ENCODE results near the gene AFF4. TPM values are rescaled to one million over a fixed set of nuclear protein-coding genes. Genes with fewer than 3 reads are reported as not detected.

AFF4 gene, protein sequence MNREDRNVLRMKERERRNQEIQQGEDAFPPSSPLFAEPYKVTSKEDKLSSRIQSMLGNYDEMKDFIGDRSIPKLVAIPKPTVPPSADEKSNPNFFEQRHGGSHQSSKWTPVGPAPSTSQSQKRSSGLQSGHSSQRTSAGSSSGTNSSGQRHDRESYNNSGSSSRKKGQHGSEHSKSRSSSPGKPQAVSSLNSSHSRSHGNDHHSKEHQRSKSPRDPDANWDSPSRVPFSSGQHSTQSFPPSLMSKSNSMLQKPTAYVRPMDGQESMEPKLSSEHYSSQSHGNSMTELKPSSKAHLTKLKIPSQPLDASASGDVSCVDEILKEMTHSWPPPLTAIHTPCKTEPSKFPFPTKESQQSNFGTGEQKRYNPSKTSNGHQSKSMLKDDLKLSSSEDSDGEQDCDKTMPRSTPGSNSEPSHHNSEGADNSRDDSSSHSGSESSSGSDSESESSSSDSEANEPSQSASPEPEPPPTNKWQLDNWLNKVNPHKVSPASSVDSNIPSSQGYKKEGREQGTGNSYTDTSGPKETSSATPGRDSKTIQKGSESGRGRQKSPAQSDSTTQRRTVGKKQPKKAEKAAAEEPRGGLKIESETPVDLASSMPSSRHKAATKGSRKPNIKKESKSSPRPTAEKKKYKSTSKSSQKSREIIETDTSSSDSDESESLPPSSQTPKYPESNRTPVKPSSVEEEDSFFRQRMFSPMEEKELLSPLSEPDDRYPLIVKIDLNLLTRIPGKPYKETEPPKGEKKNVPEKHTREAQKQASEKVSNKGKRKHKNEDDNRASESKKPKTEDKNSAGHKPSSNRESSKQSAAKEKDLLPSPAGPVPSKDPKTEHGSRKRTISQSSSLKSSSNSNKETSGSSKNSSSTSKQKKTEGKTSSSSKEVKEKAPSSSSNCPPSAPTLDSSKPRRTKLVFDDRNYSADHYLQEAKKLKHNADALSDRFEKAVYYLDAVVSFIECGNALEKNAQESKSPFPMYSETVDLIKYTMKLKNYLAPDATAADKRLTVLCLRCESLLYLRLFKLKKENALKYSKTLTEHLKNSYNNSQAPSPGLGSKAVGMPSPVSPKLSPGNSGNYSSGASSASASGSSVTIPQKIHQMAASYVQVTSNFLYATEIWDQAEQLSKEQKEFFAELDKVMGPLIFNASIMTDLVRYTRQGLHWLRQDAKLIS
- 90.2 and 159 TPM in 2 replicates for total RNA-seq (2011; cell fraction: chromatin; rRNA removed; ENCODE audit: low replicate concordance)
- 22.8 and 25.4 TPM in 2 replicates for total RNA-seq (2011; cell fraction: nucleolus; rRNA removed)
- 48.5 and 81.4 TPM in 2 replicates for total RNA-seq (2011; cell fraction: nucleoplasm; rRNA removed)
- total RNA-seq (2014; rRNA removed) (9.9 and 11.3 TPM in 2 replicates), total RNA-seq (2014; rRNA removed; fragmentation: Illumina TruSeq; extraction: Trizol) (19.9 and 21.4 TPM in 2 replicates), total RNA-seq (2015; rRNA removed; fragmentation: Illumina TruSeq; extraction: Trizol) (17.9 and 18.9 TPM in 2 replicates), total RNA-seq (2021) (22.5 and 25.8 TPM in 2 replicates), polyA plus RNA-seq (2011; rRNA removed) (14.2 and 20.7 TPM in 2 replicates), polyA plus RNA-seq (2014; fragmentation: Illumina TruSeq; extraction: Trizol) (17.0 and 19.6 TPM in 2 replicates), polyA plus RNA-seq (2014; fragmentation: Nextera tagmentation; extraction: Ambion mirVana) (1 to 10 TPM; 1.7 to 3.6 TPM), polyA plus RNA-seq (2014; rRNA removed) (7.9 and 9.0 TPM in 2 replicates), polyA minus RNA-seq (2011; rRNA and poly(A)+ RNA removed) (36.7 and 38.9 TPM in 2 replicates), Bru-seq, nascent RNA (percentile 82 among the genes with signal in this experiment), BruChase-seq, experiment 1, labeled RNA remaining after a 2-hour chase (percentile 91 among the genes with signal in this experiment), BruChase-seq, experiment 2, labeled RNA remaining after a 6-hour chase (percentile 92 among the genes with signal in this experiment)
- 8.5 and 10.0 TPM in 2 replicates for polyA plus RNA-seq (2011; cell fraction: cytosol; rRNA removed)
- polyA plus RNA-seq (2011; cell fraction: nucleus; rRNA removed) = 28.6 and 30.9 TPM in 2 replicates
- 12.1 and 17.1 TPM in 2 replicates for polyA plus RNA-seq (2012)
- 21.8 and 26.6 TPM in 2 replicates for polyA minus RNA-seq (2011; cell fraction: cytosol; rRNA and poly(A)+ RNA removed)
- 20.3 and 38.2 TPM in 2 replicates for polyA minus RNA-seq (2011; cell fraction: nucleus; rRNA and poly(A)+ RNA removed)
- long read RNA-seq, experiment 1, full-length matches to known transcripts = 2 of 16 reads
- long read RNA-seq, experiment 1, partial matches to known transcripts = 10 of 16 reads
- long read RNA-seq, experiment 1, other reads (novel, unspliced or antisense) = 4 of 16 reads
- long read RNA-seq, experiment 2, partial matches to known transcripts = 0 of 11 reads
- long read RNA-seq, experiment 2, other reads (novel, unspliced or antisense) = 11 of 11 reads
- long read RNA-seq, experiment 3, partial matches to known transcripts = 4 of 4 reads
- long read RNA-seq, experiment 3, other reads (novel, unspliced or antisense) = 0 of 4 reads

DNA sequence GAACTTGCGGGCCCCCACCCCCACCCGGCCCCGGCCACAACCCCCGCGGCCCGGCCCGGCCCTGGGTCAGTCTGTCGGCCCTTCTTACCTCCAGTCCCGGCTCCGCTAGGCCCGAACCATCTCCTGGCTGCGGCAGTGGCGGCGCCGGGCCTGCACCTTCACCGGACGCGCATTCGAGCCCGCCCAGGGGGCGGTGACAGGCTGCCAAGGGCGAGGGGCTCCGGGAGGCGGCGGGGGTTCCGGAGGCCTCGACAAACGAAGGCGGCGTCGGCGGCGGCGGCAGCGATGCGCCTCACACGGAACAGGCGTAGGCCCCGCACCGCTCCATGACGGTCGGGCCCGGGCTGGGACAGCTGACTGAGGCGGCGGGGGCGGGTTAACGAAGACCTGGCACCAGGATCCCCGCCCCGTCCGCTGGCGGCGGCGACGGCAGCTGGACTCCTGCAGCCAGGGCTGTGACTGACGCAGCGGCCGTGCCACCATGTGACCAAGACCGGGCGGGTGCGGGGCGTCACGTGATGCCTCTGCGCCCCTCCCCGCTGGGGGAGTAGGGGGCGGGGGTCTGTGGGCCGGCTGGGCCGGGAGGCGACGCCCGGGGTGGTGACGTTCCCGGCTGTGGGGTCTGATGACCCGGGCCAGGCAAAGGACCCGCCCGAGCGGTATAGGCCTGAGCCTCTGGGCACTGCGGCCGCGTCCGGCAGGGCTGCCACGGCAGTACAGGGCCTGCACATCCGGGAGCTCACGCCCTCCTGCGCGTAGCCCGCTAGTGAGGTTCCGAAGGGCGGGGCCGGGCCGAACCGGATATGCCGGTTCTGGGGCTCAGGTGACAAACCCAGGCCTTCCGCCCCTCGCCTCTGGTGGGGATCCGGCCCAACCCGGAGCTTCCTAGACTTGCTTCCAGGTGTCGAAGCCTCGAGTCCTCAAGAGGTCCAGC, at the start of gene AFF4:
AFF4 (minus strand) TSS at position 464 of the 934 bp plus-strand sequence. CDS start 26,445 bp downstream, outside the sequence.
- in situ Hi-C loops (cut with MboI) = no loop called here
- TF ChIP-seq SMAD2 (IDR thresholded peaks at IDR 0.05; ENCODE audit: low read depth, low read length) = no peak
- no peak for TF ChIP-seq THRB (CRISPR knock-in tag; conservative IDR thresholded peaks at IDR 0.05)
- peak; percentile 94 for TF ChIP-seq RNF2 (IDR thresholded peaks at IDR 0.05)
- TF ChIP-seq ZNF316 (IDR thresholded peaks at IDR 0.05) = no peak
- peak; percentile 100 for TF ChIP-seq USF2 (CRISPR knock-in tag; IDR thresholded peaks at IDR 0.05)
- no peak for TF ChIP-seq KHSRP (IDR thresholded peaks at IDR 0.05)
- TF ChIP-seq MYBL2 (IDR thresholded peaks at IDR 0.05; ENCODE audit: low read depth) = no peak
- no peak for TF ChIP-seq MYBL2 (CRISPR knock-in tag; IDR thresholded peaks at IDR 0.05; ENCODE audit: borderline replicate concordance)
- TF ChIP-seq NR3C1 (CRISPR knock-in tag; IDR thresholded peaks at IDR 0.05) = peak; percentile 89

More for the DNA sequence above, at the start of gene AFF4:
- ATAC-seq = peak; percentile 96
- WGBS (ENCODE audit: insufficient coverage, low coverage, missing lambda C conversion rate) = 3% methylated on average over 66 of the region's 98 CpGs
- CTCF ChIA-PET (ENCODE audit: low intra/inter-chr PET ratio) = no interaction called here
- Histone ChIP-seq H3K27ac (ENCODE audit: extremely low read depth, low read depth, low read length) (peak within 1 kb of the TSS; percentile 92), H3K4me2 (ENCODE audit: insufficient read depth, low read length) (peak within 1 kb of the TSS; percentile 99), H2AFZ (ENCODE audit: low read depth, low read length) (peak within 1 kb of the TSS; percentile 97), H3K9me1 (ENCODE audit: control insufficient read depth, insufficient read depth, low read length) (no peaks in the 10 kb centered on the region), H3K27me3 (ENCODE audit: control insufficient read depth in 2 of 2, insufficient read depth in 2 of 2, low read length in 2 of 2) (no peaks in the 10 kb centered on the region), H3K4me1 (replicated peaks in 1 of 2; ENCODE audit: control insufficient read depth in 2 of 2, insufficient read depth in 2 of 2, low read length in 2 of 2) (peaks cover 8 to 19% of the 10 kb centered on the region in 2 experiments; a peak in 4 of 5 replicates), H3K79me2 (ENCODE audit: control insufficient read depth, insufficient read depth, low read length) (peaks cover 48% of the 10 kb centered on the region), H3K4me3 (peak within 1 kb of the TSS; percentile 95), H4K20me1 (replicated peaks; ENCODE audit: control insufficient read depth, insufficient read depth, low read length) (no peaks in the 10 kb centered on the region; the same call in 1 of the 2 replicates), H3K9ac (ENCODE audit: insufficient read depth in 1 of 2, low read depth in 2 of 2, low read length in 2 of 2) (peak within 1 kb of the TSS; percentile 97 to 98), H3K36me3 (ENCODE audit: control insufficient read depth, insufficient read depth, low read length) (peaks cover 9% of the 10 kb centered on the region; the same call in 2 of the 3 replicates), H3K9me3 (replicated peaks; ENCODE audit: control insufficient read depth, insufficient read depth, low read depth, low read length) (no peaks in the 10 kb centered on the region)
- POLR2A ChIA-PET = interaction anchor here (0.6 to 3.8 kb wide), 22 partner anchors 9 to 475 kb away, joined by 3 to 23 read pairs (median 4); partner anchors contain the start of gene HSPA4
- no TSS peak for BruUV-seq (replicated peaks)
- peak; percentile 19 for FAIRE-seq
- peak; percentile 94 to 97 (median 96) for DNase-seq (ENCODE audit: extremely low read depth in 1 of 4, low spot score in 3 of 4)
- intact Hi-C loops (cut with micrococcal nuclease) = loop anchor here (2.0 kb wide), 1 partner anchor 87 kb away; no protein-coding TSS in a partner anchor

All from K562 (cell line).